Measurements from ENCODE around the gene ARRB1. TPM values are rescaled to one million over a fixed set of nuclear protein-coding genes. Genes with fewer than 3 reads are reported as not detected.

ARRB1 gene
- total and polyA plus RNA-seq, 2 experiments from 2014 or later = 4.5 to 10.7 TPM

- no peak for DNase-seq (ENCODE audit: low read depth in 1 of 2, low spot score in 1 of 2)
- Histone ChIP-seq H3K27ac (no peak overlapping the region), H3K27me3 (no peaks in the 10 kb centered on the region), H3K9me3 (ENCODE audit: low read depth) (no peaks in the 10 kb centered on the region), H3K4me3 (no peak overlapping the region), H3K4me1 (ENCODE audit: low read depth) (no peaks in the 10 kb centered on the region), H3K36me3 (no peaks in the 10 kb centered on the region)
- TF ChIP-seq CTCF (IDR thresholded peaks at IDR 0.05; ENCODE audit: low read depth, low read length) = no peak
Observed at GRCh38 chr11:75230621-75231020, 120.8 kb downstream of the ARRB1 start.

GRCh38 chr11:75229466-75229865, 122.0 kb downstream of the ARRB1 start:
- Histone ChIP-seq H3K9me3 (ENCODE audit: low read depth) (no peaks in the 10 kb centered on the region), H3K4me1 (ENCODE audit: low read depth) (no peaks in the 10 kb centered on the region), H3K36me3 (no peaks in the 10 kb centered on the region), H3K4me3 (no peak overlapping the region), H3K27ac (no peak overlapping the region), H3K27me3 (no peaks in the 10 kb centered on the region)
- TF ChIP-seq CTCF (IDR thresholded peaks at IDR 0.05; ENCODE audit: low read depth, low read length) = no peak
- DNase-seq (ENCODE audit: low read depth in 1 of 2, low spot score in 1 of 2) = no peak

GRCh38 chr11:75225794-75226193, 125.7 kb downstream of the ARRB1 start:
- Histone ChIP-seq H3K9me3 (ENCODE audit: low read depth) (no peaks in the 10 kb centered on the region), H3K27ac (no peak overlapping the region), H3K4me3 (no peak overlapping the region), H3K36me3 (no peaks in the 10 kb centered on the region), H3K4me1 (ENCODE audit: low read depth) (no peaks in the 10 kb centered on the region), H3K27me3 (no peaks in the 10 kb centered on the region)
- DNase-seq (ENCODE audit: low read depth in 1 of 2, low spot score in 1 of 2) = no peak
- no peak for TF ChIP-seq CTCF (IDR thresholded peaks at IDR 0.05; ENCODE audit: low read depth, low read length)

- DNase-seq (ENCODE audit: low read depth in 1 of 2, low spot score in 1 of 2) = no peak
- Histone ChIP-seq H3K27me3 (no peaks in the 10 kb centered on the region), H3K4me1 (ENCODE audit: low read depth) (no peaks in the 10 kb centered on the region), H3K36me3 (no peaks in the 10 kb centered on the region), H3K4me3 (no peak overlapping the region), H3K9me3 (ENCODE audit: low read depth) (no peaks in the 10 kb centered on the region), H3K27ac (no peak overlapping the region)
- TF ChIP-seq CTCF (IDR thresholded peaks at IDR 0.05; ENCODE audit: low read depth, low read length) = no peak
Observed at GRCh38 chr11:75223954-75224643, 127.4 kb downstream of the ARRB1 start.

- H3K36me3 ChIP-seq = no peaks in the 10 kb centered on the region
- no peaks in the 10 kb centered on the region for H3K9me3 ChIP-seq (ENCODE audit: low read depth)
- no peak for TF ChIP-seq CTCF (IDR thresholded peaks at IDR 0.05; ENCODE audit: low read depth, low read length)
- no peaks in the 10 kb centered on the region for H3K4me1 ChIP-seq (ENCODE audit: low read depth)
- no peak overlapping the region for H3K27ac ChIP-seq
- H3K27me3 ChIP-seq = peaks cover 16% of the 10 kb centered on the region
- no peak overlapping the region for H3K4me3 ChIP-seq
- DNase-seq (ENCODE audit: low read depth in 1 of 2, low spot score in 1 of 2) = no peak
Observed at GRCh38 chr11:75219869-75220268, 131.6 kb downstream of the ARRB1 start.

All from cardiac muscle cell (in vitro differentiated cells and primary cell).